ENCODE measurements around the gene TOX4. TPM values are rescaled to one million over a fixed set of nuclear protein-coding genes. Genes with fewer than 3 reads are reported as not detected.

The TOX4 gene
- total RNA-seq, 4 donors from 2014 or later, result 19.4 to 78.0 (median 59.0) TPM

GRCh38 chr14:21486640-21487087 lies 9.7 kb downstream of the TOX4 start:
- no peaks in the 10 kb centered on the region for H3K36me3 ChIP-seq
- TF ChIP-seq CTCF (IDR thresholded peaks at IDR 0.05), result no peak
- no peaks in the 10 kb centered on the region for H3K9me3 ChIP-seq
- no peaks in the 10 kb centered on the region for H3K4me1 ChIP-seq
- intact Hi-C loops (cut with DNase I; ENCODE audit: low total_unique reads), result no loop called here
- H3K27me3 ChIP-seq, result no peaks in the 10 kb centered on the region
- no peak overlapping the region for H3K27ac ChIP-seq
- no peak for DNase-seq
- no peak overlapping the region for H3K4me3 ChIP-seq

DNA sequence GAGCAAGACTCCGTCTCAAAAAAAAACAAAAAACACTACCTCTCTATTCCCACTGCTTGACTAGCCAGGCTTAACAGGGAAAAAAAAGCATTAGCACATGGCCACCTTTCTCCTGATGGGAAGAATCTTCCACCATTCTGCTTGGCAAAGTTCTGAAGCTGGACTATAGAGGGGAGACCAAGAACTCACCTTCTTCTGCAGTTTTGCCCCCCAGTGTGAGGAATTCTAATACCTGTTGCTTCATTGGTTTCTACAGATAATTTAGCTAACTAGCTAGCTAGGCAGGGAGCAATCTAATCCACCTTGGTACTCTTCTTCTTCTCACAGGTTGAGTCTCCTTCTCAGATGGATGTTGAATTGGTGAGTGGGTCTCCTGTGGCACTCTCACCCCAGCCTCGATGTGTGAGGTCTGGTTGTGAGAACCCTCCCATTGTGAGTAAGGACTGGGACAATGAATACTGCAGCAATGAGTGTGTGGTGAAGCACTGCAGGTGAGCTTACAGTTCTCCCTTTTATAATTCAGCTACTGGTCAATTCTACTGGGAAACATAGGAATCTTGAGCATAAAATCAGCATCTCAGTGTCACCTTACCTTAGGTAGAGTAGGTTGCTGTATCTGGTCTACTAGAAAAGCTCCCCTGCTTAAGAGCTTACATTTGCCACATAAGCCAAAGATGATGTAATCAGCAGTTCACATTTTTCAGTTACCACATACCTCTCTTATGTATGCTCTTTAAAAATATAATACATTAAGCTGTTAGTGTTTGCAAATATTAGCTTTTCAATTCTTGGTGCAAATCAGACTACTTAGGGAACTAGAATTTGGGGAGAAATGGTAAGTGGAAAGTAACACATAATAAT lies 18.1 kb downstream of the TOX4 start:
- H3K36me3 ChIP-seq, result no peaks in the 10 kb centered on the region
- no peak for DNase-seq

GRCh38 chr14:21496453-21496852 lies 19.5 kb downstream of the TOX4 start:
- no peaks in the 10 kb centered on the region for H3K4me1 ChIP-seq
- H3K4me3 ChIP-seq, result no peak overlapping the region
- no peaks in the 10 kb centered on the region for H3K27me3 ChIP-seq
- no peak for DNase-seq
- intact Hi-C loops (cut with DNase I; ENCODE audit: low total_unique reads), result no loop called here
- H3K9me3 ChIP-seq, result no peaks in the 10 kb centered on the region
- no peaks in the 10 kb centered on the region for H3K36me3 ChIP-seq
- no peak overlapping the region for H3K27ac ChIP-seq
- TF ChIP-seq POLR2A (IDR thresholded peaks at IDR 0.05) (no peak), CTCF (IDR thresholded peaks at IDR 0.05) (no peak)

More for the DNA sequence above, 18.1 kb downstream of the TOX4 start:
- H3K4me1 ChIP-seq, result no peaks in the 10 kb centered on the region
- H3K27me3 ChIP-seq, result no peaks in the 10 kb centered on the region
- no peak overlapping the region for H3K4me3 ChIP-seq
- TF ChIP-seq CTCF (IDR thresholded peaks at IDR 0.05) (no peak), POLR2A (IDR thresholded peaks at IDR 0.05) (no peak)
- no peak overlapping the region for H3K27ac ChIP-seq
- intact Hi-C loops (cut with DNase I; ENCODE audit: low total_unique reads), result no loop called here
- no peaks in the 10 kb centered on the region for H3K9me3 ChIP-seq

DNA sequence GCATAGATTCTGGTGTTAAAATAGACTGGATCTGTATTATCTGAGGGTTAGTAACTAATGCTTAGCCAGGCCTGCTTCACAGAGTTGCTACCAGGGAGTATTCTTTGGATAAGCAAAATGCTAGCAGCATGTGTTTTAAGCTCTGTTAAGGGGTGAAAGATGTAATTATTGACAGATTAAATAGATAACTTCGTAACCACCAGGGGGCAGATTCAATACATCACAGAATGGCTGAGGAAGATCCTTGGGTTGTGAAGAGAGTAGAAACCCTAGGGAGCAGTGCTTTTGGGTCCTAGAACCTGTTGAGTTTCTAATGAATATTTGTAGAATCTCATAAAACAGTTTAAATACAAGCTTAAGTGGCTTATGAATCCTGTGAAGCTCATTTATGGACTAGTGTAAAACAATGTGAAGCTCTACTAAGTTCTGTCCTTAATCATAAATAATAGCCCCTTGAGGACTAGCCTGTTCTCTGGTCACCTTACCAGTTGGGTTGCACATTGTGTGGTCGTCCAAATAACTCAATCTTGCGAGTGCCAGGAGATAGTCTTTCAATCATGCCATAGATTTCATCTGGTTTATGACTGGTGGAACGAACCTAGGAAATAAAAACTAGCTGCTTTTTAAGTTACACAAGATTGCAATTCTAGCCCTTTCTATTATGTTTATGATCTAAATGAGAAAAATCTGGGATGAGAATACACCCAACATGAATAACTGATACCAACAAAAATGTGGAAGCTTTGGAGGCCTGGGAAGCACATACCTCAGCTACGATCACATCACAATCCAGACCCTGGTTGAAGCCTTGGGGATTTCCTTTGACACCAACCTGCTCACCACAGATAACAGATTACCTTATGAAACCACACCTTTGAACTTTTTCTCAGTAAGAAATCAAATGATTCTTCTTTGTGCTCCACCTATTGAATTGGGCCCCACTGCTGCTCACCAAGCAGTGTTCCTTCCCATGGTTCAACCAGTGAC lies 21.8 kb downstream of the TOX4 start:
- Histone ChIP-seq H3K4me1 (no peaks in the 10 kb centered on the region), H3K36me3 (no peaks in the 10 kb centered on the region), H3K4me3 (no peak overlapping the region), H3K27ac (peak overlapping the region in 1 of 2 donors; percentile 16), H3K9me3 (no peaks in the 10 kb centered on the region), H3K27me3 (no peaks in the 10 kb centered on the region)
- intact Hi-C loops (cut with DNase I; ENCODE audit: low total_unique reads), result no loop called here
- no peak for TF ChIP-seq POLR2A (IDR thresholded peaks at IDR 0.05)
- peak; percentile 29 to 52 (median 42) for TF ChIP-seq CTCF (IDR thresholded peaks at IDR 0.05)
- DNase-seq, result no peak
